KMS-11 (cell line): ENCODE data around the gene MAP3K5.
A peak's percentile ranks its signal among the peaks of the same experiment; 100 is the strongest.
"Not testable (repeated sequence)": the region's sequence is repeated elsewhere in the genome, so short reads cannot be mapped to it uniquely, and the experiment has no call there.

ENCODE experiments used
- H2AFZ ChIP-seq: fragments of 200-600 bp; sonication (generic); 2 replicates; pipeline ENCODE4 v1.6.1; 2016; ENCODE audit warnings: antibody characterized with exemption, mixed run types, low read depth
- H3K27ac ChIP-seq: fragments of 200-600 bp; sonication (generic); 2 replicates; pipeline ENCODE4 v1.6.1; 2016; ENCODE audit warnings: mild to moderate bottlenecking, mixed run types
- H3K27me3 ChIP-seq: fragments of 200-600 bp; sonication (generic); 2 replicates; pipeline ENCODE4 v1.6.1; 2017; ENCODE audit warnings: mild to moderate bottlenecking, low read depth, mixed run types, moderate library complexity; ENCODE audit not compliant: insufficient read depth
- H3K36me3 ChIP-seq: fragments of 200-600 bp; sonication (generic); 2 replicates; pipeline ENCODE4 v1.6.1; 2017; ENCODE audit warnings: mild to moderate bottlenecking, mixed run types; ENCODE audit not compliant: insufficient read depth
- H3K4me1 ChIP-seq: fragments of 200-600 bp; sonication (generic); 2 replicates; pipeline ENCODE4 v1.6.1; 2016; ENCODE audit warnings: mild to moderate bottlenecking, low read depth, mixed run types; ENCODE audit not compliant: poor library complexity, severe bottlenecking
- H3K4me2 ChIP-seq: fragments of 200-600 bp; sonication (generic); 2 replicates; pipeline ENCODE4 v1.7.0; 2016; ENCODE audit warnings: mild to moderate bottlenecking, mixed run types
- H3K4me3 ChIP-seq: fragments of 200-600 bp; sonication (generic); IDR thresholded peaks from 2 replicates; pipeline ENCODE4 v1.6.1; 2017; ENCODE audit warnings: low read depth, low read length, mixed read lengths; ENCODE audit not compliant: insufficient read depth
- H3K79me2 ChIP-seq: fragments of 200-600 bp; sonication (generic); 2 replicates; pipeline ENCODE4 v1.6.1; 2016; ENCODE audit warnings: low read depth, mixed run types; ENCODE audit not compliant: insufficient read depth
- H3K9ac ChIP-seq: fragments of 200-600 bp; sonication (generic); 2 replicates; pipeline ENCODE4 v1.6.1; 2016; ENCODE audit warnings: mild to moderate bottlenecking, mixed run types
- H4K20me1 ChIP-seq: fragments of 200-600 bp; sonication (generic); 2 replicates; pipeline ENCODE4 v1.6.1; 2016; ENCODE audit warnings: mild to moderate bottlenecking, mixed run types; ENCODE audit not compliant: insufficient read depth
- CTCF ChIP-seq: fragments of 200-600 bp; sonication (generic); conservative IDR thresholded peaks from 2 replicates; pipeline ENCODE4 v1.6.1; 2017; ENCODE audit warnings: low read depth, mild to moderate bottlenecking, antibody characterized with exemption, low read length, moderate library complexity, mixed read lengths

Gene MAP3K5

GRCh38 chr6:136696238-136696637 is 96.0 kb downstream of the MAP3K5 start:
- Histone ChIP-seq H3K4me3 (no peak overlapping the region), H3K9ac (no peak overlapping the region), H3K27me3 (no peaks in the 10 kb centered on the region), H2AFZ (no peak overlapping the region), H3K4me1 (peaks cover 32% of the 10 kb centered on the region), H3K79me2 (no peaks in the 10 kb centered on the region), H3K36me3 (no peaks in the 10 kb centered on the region), H3K4me2 (peak overlapping the region; percentile 52; the same call in 1 of the 2 replicates), H4K20me1 (no peaks in the 10 kb centered on the region), H3K27ac (no peak overlapping the region)
- no peak for TF ChIP-seq CTCF

- no peak overlapping the region for H3K27ac ChIP-seq
Measured at GRCh38 chr6:136695412-136695811, 96.9 kb downstream of the MAP3K5 start.

GRCh38 chr6:136693090-136693489 is 99.2 kb downstream of the MAP3K5 start:
- Histone ChIP-seq H3K36me3 (no peaks in the 10 kb centered on the region), H3K9ac (no peak overlapping the region), H3K79me2 (no peaks in the 10 kb centered on the region), H3K27ac (no peak overlapping the region), H2AFZ (no peak overlapping the region), H3K4me1 (peaks cover 28% of the 10 kb centered on the region), H3K4me3 (no peak overlapping the region), H3K27me3 (no peaks in the 10 kb centered on the region), H4K20me1 (no peaks in the 10 kb centered on the region), H3K4me2 (no peak overlapping the region)
- no peak for TF ChIP-seq CTCF

More at GRCh38 chr6:136695412-136695811, 96.9 kb downstream of the MAP3K5 start:
- H4K20me1 ChIP-seq = no peaks in the 10 kb centered on the region
- no peaks in the 10 kb centered on the region for H3K79me2 ChIP-seq
- no peak overlapping the region for H3K4me3 ChIP-seq
- no peak overlapping the region for H2AFZ ChIP-seq
- no peak for TF ChIP-seq CTCF
- no peaks in the 10 kb centered on the region for H3K27me3 ChIP-seq
- no peak overlapping the region for H3K9ac ChIP-seq
- H3K4me1 ChIP-seq = peaks cover 32% of the 10 kb centered on the region
- H3K4me2 ChIP-seq = no peak overlapping the region
- no peaks in the 10 kb centered on the region for H3K36me3 ChIP-seq

GRCh38 chr6:136687894-136688293 is 104.4 kb downstream of the MAP3K5 start:
- H3K27ac ChIP-seq, H2AFZ ChIP-seq, H3K4me3 ChIP-seq, H3K4me2 ChIP-seq, H4K20me1 ChIP-seq, H3K36me3 ChIP-seq, H3K4me1 ChIP-seq, H3K9ac ChIP-seq, H3K79me2 ChIP-seq, H3K27me3 ChIP-seq: not testable (repeated sequence)

GRCh38 chr6:136685540-136686108 is 106.7 kb downstream of the MAP3K5 start:
- Histone ChIP-seq H4K20me1 (no peaks in the 10 kb centered on the region), H3K36me3 (no peaks in the 10 kb centered on the region), H3K27ac (no peak overlapping the region), H3K79me2 (no peaks in the 10 kb centered on the region), H3K4me2 (no peak overlapping the region), H2AFZ (no peak overlapping the region), H3K27me3 (no peaks in the 10 kb centered on the region), H3K4me1 (no peaks in the 10 kb centered on the region), H3K4me3 (no peak overlapping the region), H3K9ac (no peak overlapping the region)
- no peak for TF ChIP-seq CTCF
